ENCODE results near the gene KCNQ1. TPM values are rescaled to one million over a fixed set of nuclear protein-coding genes. Genes with fewer than 3 reads are reported as not detected.

Gene KCNQ1
- total and polyA plus RNA-seq, 2 experiments from 2014 or later = 0.45 to 0.87 TPM

DNA sequence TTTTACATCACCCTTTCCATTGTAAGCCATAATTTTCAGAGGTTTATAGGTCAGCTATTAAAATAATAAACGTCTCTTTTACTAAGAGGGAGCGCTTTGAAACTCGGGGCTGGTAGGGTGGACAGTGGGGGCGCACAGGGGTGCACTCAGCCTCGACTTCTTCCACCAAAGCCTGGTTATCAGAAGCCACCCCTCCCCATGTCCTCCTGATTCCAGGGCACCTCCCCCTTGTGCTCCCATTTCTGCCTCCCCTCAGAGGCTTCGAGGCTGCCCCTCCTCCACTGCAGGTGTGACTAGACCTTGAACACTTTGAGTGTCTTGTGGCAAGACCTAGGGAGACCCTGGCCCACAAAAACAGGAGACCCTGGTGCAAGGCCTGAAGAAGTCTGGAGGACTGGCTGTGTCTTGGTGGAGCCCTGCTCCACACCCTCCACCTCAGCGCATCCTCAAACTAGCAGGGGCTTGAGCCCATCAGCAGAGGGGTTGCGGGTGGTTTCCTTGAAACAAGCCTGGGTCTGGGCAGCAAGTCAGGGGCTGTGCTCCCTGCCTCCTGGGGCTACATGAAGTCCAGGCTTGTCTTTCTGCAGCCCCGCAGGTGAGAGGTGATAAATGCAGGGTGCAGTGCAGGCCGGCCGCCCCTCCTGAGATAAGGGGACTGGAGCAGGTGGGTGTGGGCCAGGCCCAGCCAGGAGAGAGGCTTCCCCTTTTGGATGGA is 437.7 kb downstream of the KCNQ1 start:
- TF ChIP-seq, protein P1, sequence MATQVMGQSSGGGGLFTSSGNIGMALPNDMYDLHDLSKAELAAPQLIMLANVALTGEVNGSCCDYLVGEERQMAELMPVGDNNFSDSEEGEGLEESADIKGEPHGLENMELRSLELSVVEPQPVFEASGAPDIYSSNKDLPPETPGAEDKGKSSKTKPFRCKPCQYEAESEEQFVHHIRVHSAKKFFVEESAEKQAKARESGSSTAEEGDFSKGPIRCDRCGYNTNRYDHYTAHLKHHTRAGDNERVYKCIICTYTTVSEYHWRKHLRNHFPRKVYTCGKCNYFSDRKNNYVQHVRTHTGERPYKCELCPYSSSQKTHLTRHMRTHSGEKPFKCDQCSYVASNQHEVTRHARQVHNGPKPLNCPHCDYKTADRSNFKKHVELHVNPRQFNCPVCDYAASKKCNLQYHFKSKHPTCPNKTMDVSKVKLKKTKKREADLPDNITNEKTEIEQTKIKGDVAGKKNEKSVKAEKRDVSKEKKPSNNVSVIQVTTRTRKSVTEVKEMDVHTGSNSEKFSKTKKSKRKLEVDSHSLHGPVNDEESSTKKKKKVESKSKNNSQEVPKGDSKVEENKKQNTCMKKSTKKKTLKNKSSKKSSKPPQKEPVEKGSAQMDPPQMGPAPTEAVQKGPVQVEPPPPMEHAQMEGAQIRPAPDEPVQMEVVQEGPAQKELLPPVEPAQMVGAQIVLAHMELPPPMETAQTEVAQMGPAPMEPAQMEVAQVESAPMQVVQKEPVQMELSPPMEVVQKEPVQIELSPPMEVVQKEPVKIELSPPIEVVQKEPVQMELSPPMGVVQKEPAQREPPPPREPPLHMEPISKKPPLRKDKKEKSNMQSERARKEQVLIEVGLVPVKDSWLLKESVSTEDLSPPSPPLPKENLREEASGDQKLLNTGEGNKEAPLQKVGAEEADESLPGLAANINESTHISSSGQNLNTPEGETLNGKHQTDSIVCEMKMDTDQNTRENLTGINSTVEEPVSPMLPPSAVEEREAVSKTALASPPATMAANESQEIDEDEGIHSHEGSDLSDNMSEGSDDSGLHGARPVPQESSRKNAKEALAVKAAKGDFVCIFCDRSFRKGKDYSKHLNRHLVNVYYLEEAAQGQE (IDR thresholded peaks at IDR 0.05; ENCODE audit: unreplicated experiment) = no peak
- TF ChIP-seq, protein P2, sequence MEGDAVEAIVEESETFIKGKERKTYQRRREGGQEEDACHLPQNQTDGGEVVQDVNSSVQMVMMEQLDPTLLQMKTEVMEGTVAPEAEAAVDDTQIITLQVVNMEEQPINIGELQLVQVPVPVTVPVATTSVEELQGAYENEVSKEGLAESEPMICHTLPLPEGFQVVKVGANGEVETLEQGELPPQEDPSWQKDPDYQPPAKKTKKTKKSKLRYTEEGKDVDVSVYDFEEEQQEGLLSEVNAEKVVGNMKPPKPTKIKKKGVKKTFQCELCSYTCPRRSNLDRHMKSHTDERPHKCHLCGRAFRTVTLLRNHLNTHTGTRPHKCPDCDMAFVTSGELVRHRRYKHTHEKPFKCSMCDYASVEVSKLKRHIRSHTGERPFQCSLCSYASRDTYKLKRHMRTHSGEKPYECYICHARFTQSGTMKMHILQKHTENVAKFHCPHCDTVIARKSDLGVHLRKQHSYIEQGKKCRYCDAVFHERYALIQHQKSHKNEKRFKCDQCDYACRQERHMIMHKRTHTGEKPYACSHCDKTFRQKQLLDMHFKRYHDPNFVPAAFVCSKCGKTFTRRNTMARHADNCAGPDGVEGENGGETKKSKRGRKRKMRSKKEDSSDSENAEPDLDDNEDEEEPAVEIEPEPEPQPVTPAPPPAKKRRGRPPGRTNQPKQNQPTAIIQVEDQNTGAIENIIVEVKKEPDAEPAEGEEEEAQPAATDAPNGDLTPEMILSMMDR (conservative IDR thresholded peaks at IDR 0.05; ENCODE audit: low read depth in 2 of 2) = no peak
- TF ChIP-seq EZH2 (IDR thresholded peaks at IDR 0.05; ENCODE audit: low read depth, unreplicated experiment) (no peak), ZNF331 (CRISPR knock-in tag; IDR thresholded peaks at IDR 0.05; ENCODE audit: low read depth) (no peak), ZNF114 (CRISPR knock-in tag; IDR thresholded peaks at IDR 0.05) (no peak)
- TF ChIP-seq, protein P3, sequence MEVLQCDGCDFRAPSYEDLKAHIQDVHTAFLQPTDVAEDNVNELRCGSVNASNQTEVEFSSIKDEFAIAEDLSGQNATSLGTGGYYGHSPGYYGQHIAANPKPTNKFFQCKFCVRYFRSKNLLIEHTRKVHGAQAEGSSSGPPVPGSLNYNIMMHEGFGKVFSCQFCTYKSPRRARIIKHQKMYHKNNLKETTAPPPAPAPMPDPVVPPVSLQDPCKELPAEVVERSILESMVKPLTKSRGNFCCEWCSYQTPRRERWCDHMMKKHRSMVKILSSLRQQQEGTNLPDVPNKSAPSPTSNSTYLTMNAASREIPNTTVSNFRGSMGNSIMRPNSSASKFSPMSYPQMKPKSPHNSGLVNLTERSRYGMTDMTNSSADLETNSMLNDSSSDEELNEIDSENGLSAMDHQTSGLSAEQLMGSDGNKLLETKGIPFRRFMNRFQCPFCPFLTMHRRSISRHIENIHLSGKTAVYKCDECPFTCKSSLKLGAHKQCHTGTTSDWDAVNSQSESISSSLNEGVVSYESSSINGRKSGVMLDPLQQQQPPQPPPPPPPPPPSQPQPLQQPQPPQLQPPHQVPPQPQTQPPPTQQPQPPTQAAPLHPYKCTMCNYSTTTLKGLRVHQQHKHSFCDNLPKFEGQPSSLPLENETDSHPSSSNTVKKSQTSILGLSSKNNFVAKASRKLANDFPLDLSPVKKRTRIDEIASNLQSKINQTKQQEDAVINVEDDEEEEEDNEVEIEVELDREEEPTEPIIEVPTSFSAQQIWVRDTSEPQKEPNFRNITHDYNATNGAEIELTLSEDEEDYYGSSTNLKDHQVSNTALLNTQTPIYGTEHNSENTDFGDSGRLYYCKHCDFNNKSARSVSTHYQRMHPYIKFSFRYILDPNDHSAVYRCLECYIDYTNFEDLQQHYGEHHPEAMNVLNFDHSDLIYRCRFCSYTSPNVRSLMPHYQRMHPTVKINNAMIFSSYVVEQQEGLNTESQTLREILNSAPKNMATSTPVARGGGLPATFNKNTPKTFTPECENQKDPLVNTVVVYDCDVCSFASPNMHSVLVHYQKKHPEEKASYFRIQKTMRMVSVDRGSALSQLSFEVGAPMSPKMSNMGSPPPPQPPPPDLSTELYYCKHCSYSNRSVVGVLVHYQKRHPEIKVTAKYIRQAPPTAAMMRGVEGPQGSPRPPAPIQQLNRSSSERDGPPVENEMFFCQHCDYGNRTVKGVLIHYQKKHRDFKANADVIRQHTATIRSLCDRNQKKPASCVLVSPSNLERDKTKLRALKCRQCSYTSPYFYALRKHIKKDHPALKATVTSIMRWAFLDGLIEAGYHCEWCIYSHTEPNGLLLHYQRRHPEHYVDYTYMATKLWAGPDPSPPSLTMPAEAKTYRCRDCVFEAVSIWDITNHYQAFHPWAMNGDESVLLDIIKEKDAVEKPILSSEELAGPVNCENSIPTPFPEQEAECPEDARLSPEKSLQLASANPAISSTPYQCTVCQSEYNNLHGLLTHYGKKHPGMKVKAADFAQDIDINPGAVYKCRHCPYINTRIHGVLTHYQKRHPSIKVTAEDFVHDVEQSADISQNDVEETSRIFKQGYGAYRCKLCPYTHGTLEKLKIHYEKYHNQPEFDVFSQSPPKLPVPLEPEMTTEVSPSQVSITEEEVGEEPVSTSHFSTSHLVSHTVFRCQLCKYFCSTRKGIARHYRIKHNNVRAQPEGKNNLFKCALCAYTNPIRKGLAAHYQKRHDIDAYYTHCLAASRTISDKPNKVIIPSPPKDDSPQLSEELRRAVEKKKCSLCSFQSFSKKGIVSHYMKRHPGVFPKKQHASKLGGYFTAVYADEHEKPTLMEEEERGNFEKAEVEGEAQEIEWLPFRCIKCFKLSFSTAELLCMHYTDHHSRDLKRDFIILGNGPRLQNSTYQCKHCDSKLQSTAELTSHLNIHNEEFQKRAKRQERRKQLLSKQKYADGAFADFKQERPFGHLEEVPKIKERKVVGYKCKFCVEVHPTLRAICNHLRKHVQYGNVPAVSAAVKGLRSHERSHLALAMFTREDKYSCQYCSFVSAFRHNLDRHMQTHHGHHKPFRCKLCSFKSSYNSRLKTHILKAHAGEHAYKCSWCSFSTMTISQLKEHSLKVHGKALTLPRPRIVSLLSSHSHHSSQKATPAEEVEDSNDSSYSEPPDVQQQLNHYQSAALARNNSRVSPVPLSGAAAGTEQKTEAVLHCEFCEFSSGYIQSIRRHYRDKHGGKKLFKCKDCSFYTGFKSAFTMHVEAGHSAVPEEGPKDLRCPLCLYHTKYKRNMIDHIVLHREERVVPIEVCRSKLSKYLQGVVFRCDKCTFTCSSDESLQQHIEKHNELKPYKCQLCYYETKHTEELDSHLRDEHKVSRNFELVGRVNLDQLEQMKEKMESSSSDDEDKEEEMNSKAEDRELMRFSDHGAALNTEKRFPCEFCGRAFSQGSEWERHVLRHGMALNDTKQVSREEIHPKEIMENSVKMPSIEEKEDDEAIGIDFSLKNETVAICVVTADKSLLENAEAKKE (CRISPR knock-in tag; IDR thresholded peaks at IDR 0.05) = no peak
- no peak overlapping the region for H3K27ac ChIP-seq (ENCODE audit: low read depth)
- H3K4me3 ChIP-seq = no peak overlapping the region
- no peak overlapping the region for H2AFZ ChIP-seq
- H3K27me3 ChIP-seq (ENCODE audit: insufficient read depth) = peaks cover 82% of the 10 kb centered on the region
- Mint-ChIP-seq H3K4me1 (peaks cover 23% of the 10 kb centered on the region), H3K4me3 (peak overlapping the region; percentile 69), H3K9me3 (peaks cover 6% of the 10 kb centered on the region; the same call in 2 of the 3 replicates), H3K27ac (no peak overlapping the region), H3K27me3 (ENCODE audit: insufficient read depth, low read depth, poor library complexity) (peaks cover 49% of the 10 kb centered on the region), H3K36me3 (ENCODE audit: low read depth) (peaks cover 6% of the 10 kb centered on the region)
- peaks cover 5% of the 10 kb centered on the region; the same call in 1 of the 2 replicates for H4K20me1 ChIP-seq (replicated peaks; ENCODE audit: insufficient read depth)
- DNase-seq (ENCODE audit: low spot score) (peak; percentile 50), ATAC-seq (peak; percentile 11)
- no peaks in the 10 kb centered on the region for H3K79me2 ChIP-seq (replicated peaks; ENCODE audit: insufficient read depth)
- H3K36me3 ChIP-seq (ENCODE audit: insufficient read depth) = no peaks in the 10 kb centered on the region
- H3K4me1 ChIP-seq (ENCODE audit: insufficient read depth) = peaks cover 27% of the 10 kb centered on the region
- peaks cover 11% of the 10 kb centered on the region; the same call in 1 of the 2 replicates for H3F3A ChIP-seq (replicated peaks; ENCODE audit: low read depth)
- H3K4me2 ChIP-seq = 0 out of 2 replicates have a peak overlapping the region, but pooled peaks have one; percentile 85
- H3K9me2 ChIP-seq (ENCODE audit: insufficient read depth) = no peaks in the 10 kb centered on the region

Measured in GM23338 (cell line).